Brain microvascular endothelial cell (primary cell): ENCODE data around the gene PTGDR.

ENCODE experiments used
- DNase-seq: peaks from one replicate; pipeline ENCODE4 v3.0.0-alpha.2; 2020
- H3K27ac ChIP-seq: fragments of 250-450 bp; sonication (Bioruptor Pico); 2 replicates; pipeline ENCODE4 v1.5.1; 2020; ENCODE audit warnings: mild to moderate bottlenecking, moderate library complexity
- H3K27me3 ChIP-seq: fragments of 250-450 bp; sonication (Bioruptor Pico); replicated peaks from 2 replicates; pipeline ENCODE4 v1.5.1; 2020; ENCODE audit warnings: mild to moderate bottlenecking
- H3K36me3 ChIP-seq: fragments of 250-450 bp; sonication (Bioruptor Pico); replicated peaks from 2 replicates; pipeline ENCODE4 v1.5.1; 2020; ENCODE audit warnings: mild to moderate bottlenecking
- H3K4me3 ChIP-seq: 2 replicates; pipeline ENCODE4 v1.5.1; 2011; ENCODE audit warnings: low read depth, mild to moderate bottlenecking, control low read depth, low read length, moderate library complexity
- in situ Hi-C: cut with HindIII; loops from 2 replicates; pipeline ENCODE4 v1.10.0; 2017; ENCODE audit warnings: low sequenced_read_pairs, low pct_ligation_motif_present
- TF ChIP-seq, protein P1 (sequence below): IDR thresholded peaks from 2 replicates; pipeline ENCODE4 v1.5.1; 2011; ENCODE audit warnings: low read depth, mild to moderate bottlenecking, moderate library complexity, low read length, control low read depth, inconsistent platforms; ENCODE audit errors: missing control alignments

The PTGDR gene

DNA sequence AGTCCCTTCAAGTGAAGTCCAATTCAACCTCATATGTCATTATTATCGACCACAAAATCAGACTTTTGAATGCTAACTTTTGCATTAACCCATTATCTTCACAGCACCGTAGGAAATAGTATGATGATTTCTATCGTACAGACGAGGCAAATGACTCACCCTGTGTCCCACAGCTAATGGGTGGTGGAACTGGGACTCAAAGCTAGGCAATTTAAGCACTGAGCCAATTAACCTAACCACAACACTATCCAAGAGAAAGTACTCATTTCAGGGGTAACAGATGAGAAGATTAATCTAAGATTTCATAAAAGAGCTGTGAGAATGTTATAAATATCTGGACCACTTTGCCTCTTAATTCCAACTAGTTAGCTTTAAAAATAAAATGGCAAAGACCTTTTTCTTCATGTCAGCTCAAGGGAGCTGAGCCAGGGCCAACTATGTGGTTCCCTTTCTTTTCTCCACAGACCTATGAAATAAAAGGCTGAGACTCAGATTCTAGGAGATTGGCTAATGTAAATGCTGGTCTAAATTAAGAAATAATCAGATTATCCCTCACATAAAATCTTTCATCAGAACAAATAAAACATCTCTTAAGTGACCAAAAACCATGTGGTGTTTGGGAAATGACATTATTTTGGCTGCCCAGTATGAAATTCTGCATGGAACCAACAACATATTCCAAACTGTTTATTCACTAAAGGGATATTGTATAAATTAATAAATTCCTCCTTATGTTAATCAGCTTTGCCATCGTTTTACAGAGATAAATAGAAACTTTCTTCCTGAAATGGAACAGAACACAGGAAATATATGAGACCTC is 51.5 kb downstream of the PTGDR start:
- no peak for DNase-seq
- in situ Hi-C loops = no loop called here
- no peak overlapping the region for H3K4me3 ChIP-seq
- no peaks in the 10 kb centered on the region for H3K27me3 ChIP-seq
- H3K27ac ChIP-seq = no peak overlapping the region
- H3K36me3 ChIP-seq = no peaks in the 10 kb centered on the region
- TF ChIP-seq, protein P1, sequence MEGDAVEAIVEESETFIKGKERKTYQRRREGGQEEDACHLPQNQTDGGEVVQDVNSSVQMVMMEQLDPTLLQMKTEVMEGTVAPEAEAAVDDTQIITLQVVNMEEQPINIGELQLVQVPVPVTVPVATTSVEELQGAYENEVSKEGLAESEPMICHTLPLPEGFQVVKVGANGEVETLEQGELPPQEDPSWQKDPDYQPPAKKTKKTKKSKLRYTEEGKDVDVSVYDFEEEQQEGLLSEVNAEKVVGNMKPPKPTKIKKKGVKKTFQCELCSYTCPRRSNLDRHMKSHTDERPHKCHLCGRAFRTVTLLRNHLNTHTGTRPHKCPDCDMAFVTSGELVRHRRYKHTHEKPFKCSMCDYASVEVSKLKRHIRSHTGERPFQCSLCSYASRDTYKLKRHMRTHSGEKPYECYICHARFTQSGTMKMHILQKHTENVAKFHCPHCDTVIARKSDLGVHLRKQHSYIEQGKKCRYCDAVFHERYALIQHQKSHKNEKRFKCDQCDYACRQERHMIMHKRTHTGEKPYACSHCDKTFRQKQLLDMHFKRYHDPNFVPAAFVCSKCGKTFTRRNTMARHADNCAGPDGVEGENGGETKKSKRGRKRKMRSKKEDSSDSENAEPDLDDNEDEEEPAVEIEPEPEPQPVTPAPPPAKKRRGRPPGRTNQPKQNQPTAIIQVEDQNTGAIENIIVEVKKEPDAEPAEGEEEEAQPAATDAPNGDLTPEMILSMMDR = no peak

DNA sequence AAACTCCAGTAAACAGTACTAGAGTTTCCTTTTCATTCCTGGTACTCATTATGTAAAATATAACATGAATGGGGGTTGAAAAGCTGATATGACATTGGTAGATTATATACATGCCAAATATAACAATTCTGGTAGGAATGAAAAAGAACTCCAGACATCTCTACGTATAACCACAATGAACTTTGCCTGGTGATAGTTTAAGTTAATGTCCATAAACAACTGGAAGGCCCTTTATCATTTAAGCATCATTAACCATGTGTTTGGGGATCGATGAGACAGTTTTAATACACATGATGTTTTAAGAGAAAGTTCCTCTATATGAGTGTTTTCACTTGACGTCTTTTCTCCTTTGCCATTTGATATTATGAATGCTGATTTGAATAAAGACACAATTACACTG is 52.4 kb downstream of the PTGDR start:
- TF ChIP-seq, protein P1 = no peak
- Histone ChIP-seq H3K36me3 (no peaks in the 10 kb centered on the region), H3K4me3 (no peak overlapping the region), H3K27me3 (no peaks in the 10 kb centered on the region), H3K27ac (no peak overlapping the region)
- no peak for DNase-seq
- in situ Hi-C loops = no loop called here

DNA sequence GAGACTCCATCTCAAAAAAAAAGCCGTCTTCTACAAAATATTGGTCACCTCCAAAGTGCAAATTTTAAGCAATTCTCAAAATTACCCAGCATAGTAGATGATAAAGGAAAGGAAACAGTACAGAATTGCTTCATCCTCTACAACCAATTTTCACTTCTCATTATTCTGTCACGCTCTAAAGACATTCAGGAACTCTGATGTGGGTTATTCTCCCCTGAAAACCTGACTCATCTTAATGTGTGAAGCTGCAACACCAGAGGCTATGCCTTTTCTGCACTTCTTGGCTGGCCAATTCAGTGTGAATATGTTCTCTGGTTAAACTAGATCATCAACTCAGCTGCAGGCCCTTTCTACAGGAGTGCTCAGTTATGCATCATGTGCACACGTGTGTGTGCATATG is 57.6 kb downstream of the PTGDR start:
- Histone ChIP-seq H3K4me3 (no peak overlapping the region), H3K27ac (no peak overlapping the region), H3K27me3 (no peaks in the 10 kb centered on the region), H3K36me3 (no peaks in the 10 kb centered on the region)
- TF ChIP-seq, protein P1 = no peak
- in situ Hi-C loops = no loop called here
- DNase-seq = no peak

DNA sequence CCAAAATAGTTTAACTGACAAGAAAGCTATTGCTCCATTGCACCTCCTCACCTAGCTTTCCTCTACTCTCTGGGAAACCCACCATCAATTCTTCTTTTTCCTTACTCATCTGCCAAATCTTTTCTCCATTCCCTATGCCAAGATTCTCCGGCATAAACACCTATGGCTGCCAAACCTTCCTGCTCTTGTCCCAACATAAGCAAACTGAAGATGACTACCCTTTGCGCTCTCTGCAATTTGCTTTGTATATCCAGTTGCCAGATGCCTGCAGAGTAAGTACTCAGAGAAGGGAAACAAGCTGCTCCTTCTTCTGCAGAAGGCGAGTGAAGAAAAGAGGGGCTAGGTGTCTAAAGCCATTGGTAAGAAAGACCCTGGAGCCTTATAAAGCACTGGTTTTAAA is 58.1 kb downstream of the PTGDR start:
- Histone ChIP-seq H3K27me3 (no peaks in the 10 kb centered on the region), H3K27ac (no peak overlapping the region), H3K36me3 (no peaks in the 10 kb centered on the region), H3K4me3 (no peak overlapping the region)
- in situ Hi-C loops = no loop called here
- no peak for DNase-seq
- TF ChIP-seq, protein P1 = no peak
